Measurements from ENCODE around the gene CCL2. TPM values are rescaled to one million over a fixed set of nuclear protein-coding genes. Genes with fewer than 3 reads are reported as not detected.
"Not testable (repeated sequence)": the region's sequence is repeated elsewhere in the genome, so short reads cannot be mapped to it uniquely, and the experiment has no call there.

The CCL2 gene
- total and polyA plus RNA-seq, 2 donors (not counting 1 experiment from before 2014, with no cell fraction given) = 4.4 TPM; not detected in 1

DNA sequence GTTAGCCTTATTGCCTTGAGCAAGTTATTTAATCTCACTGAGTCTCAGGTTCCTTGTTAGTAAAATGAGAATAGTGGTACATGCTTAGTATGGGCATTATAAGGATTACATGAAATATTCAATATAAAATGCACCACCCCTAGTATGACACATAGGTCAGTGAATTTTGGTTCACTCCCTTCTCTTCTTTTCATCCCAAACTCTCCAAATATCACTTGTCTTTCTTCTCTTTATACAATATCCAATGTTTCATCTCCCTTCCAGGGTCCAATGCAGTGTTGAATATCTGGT is 28.4 kb upstream of the CCL2 start:
- no peaks in the 10 kb centered on the region for H3K36me3 ChIP-seq (replicated peaks in 1 of 2; ENCODE audit: control extremely low read depth in 1 of 2, control insufficient read depth in 1 of 2, extremely low read depth in 1 of 2, insufficient read depth in 2 of 2, low read length in 1 of 2)
- H3K4me3 ChIP-seq (ENCODE audit: control extremely low read depth in 1 of 5, extremely low read depth in 1 of 5, insufficient read depth in 1 of 5, low read depth in 2 of 5, low read length in 4 of 5) = no peak overlapping the region
- Mint-ChIP-seq H3K27ac (no peak overlapping the region), H3K27me3 (peaks cover 36% of the 10 kb centered on the region), H3K4me3 (no peak overlapping the region), H3K4me1 (peaks cover 10% of the 10 kb centered on the region), H3K9me3 (ENCODE audit: insufficient read depth) (peaks cover 3% of the 10 kb centered on the region)
- ATAC-seq (ENCODE audit: low read depth) (no peak), DNase-seq (no peak)
- no peak overlapping the region for H2AFZ ChIP-seq (ENCODE audit: insufficient read depth, low read depth, low read length, poor library complexity, severe bottlenecking)
- ChIA-PET POLR2A (no interaction called here), CTCF (no interaction called here)
- H3K9ac ChIP-seq (ENCODE audit: low read length) = no peak overlapping the region
- intact Hi-C loops (cut with micrococcal nuclease) = no loop called here
- H4K20me1 ChIP-seq (ENCODE audit: control insufficient read depth, insufficient read depth, low read length, poor library complexity, severe bottlenecking) = no peaks in the 10 kb centered on the region
- peaks cover 4% of the 10 kb centered on the region in 2 donors for H3K4me1 ChIP-seq (ENCODE audit: control insufficient read depth in 2 of 2, insufficient read depth in 2 of 2, low read length in 2 of 2)
- H3K79me2 ChIP-seq (ENCODE audit: control insufficient read depth, insufficient read depth, low read length) = no peaks in the 10 kb centered on the region
- TF ChIP-seq EZH2 (IDR thresholded peaks at IDR 0.05; ENCODE audit: borderline replicate concordance, insufficient read depth, low read depth, low read length, poor library complexity, severe bottlenecking) (no peak), CTCF (IDR thresholded peaks at IDR 0.05) (no peak)
- no peak overlapping the region for H3K4me2 ChIP-seq (replicated peaks; ENCODE audit: low read depth, low read length, poor library complexity, severe bottlenecking)
- H3K27me3 ChIP-seq (replicated peaks in 1 of 4; ENCODE audit: control extremely low read depth in 1 of 4, control insufficient read depth in 3 of 4, insufficient read depth in 4 of 4, low read length in 3 of 4) = peaks cover 0 to 4% (median 2%) of the 10 kb centered on the region in 4 experiments
- no peak overlapping the region for H3K27ac ChIP-seq (ENCODE audit: low read length in 2 of 2)
- peaks cover 0 to 5% (median 3%) of the 10 kb centered on the region in 3 donors for H3K9me3 ChIP-seq (ENCODE audit: control extremely low read depth in 1 of 3, control insufficient read depth in 2 of 3, insufficient read depth in 1 of 3, low read length in 2 of 3)

DNA sequence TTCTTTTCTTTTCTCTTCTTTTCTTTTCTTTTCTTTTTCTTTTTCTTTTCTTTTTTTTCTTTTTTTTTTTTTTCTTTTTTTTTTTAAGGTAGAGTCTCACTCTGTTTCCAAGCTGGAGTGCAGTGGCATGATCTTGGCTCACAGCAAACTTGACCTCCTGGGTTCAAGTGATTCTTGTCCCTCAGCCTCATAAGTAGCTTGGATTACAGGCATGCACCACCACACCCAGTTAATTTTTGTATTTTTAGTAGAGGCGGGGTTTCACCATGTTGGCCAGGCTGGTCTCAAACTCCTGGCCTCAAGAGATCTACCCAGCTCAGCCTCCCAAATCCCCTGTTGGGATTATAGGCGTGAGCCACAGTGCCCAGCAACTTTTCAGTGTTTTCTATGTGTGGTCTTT is 27.8 kb upstream of the CCL2 start:
- H3K79me2 ChIP-seq (ENCODE audit: control insufficient read depth, insufficient read depth, low read length); ATAC-seq (ENCODE audit: low read depth); H3K4me2 ChIP-seq (replicated peaks; ENCODE audit: low read depth, low read length, poor library complexity, severe bottlenecking); intact Hi-C loops (cut with micrococcal nuclease); H3K4me3 Mint-ChIP-seq; CTCF ChIA-PET; H3K9me3 Mint-ChIP-seq (ENCODE audit: insufficient read depth); H3K27me3 ChIP-seq (replicated peaks in 1 of 4; ENCODE audit: control extremely low read depth in 1 of 4, control insufficient read depth in 3 of 4, insufficient read depth in 4 of 4, low read length in 3 of 4); POLR2A ChIA-PET; H3K4me1 ChIP-seq (ENCODE audit: control insufficient read depth in 2 of 2, insufficient read depth in 2 of 2, low read length in 2 of 2); H3K27ac Mint-ChIP-seq; H3K27ac ChIP-seq (ENCODE audit: low read length in 2 of 2); H2AFZ ChIP-seq (ENCODE audit: insufficient read depth, low read depth, low read length, poor library complexity, severe bottlenecking); H3K9me3 ChIP-seq (ENCODE audit: control extremely low read depth in 1 of 3, control insufficient read depth in 2 of 3, insufficient read depth in 1 of 3, low read length in 2 of 3); H3K9ac ChIP-seq (ENCODE audit: low read length); H4K20me1 ChIP-seq (ENCODE audit: control insufficient read depth, insufficient read depth, low read length, poor library complexity, severe bottlenecking); H3K36me3 ChIP-seq (replicated peaks in 1 of 2; ENCODE audit: control extremely low read depth in 1 of 2, control insufficient read depth in 1 of 2, extremely low read depth in 1 of 2, insufficient read depth in 2 of 2, low read length in 1 of 2); DNase-seq; H3K4me3 ChIP-seq (ENCODE audit: control extremely low read depth in 1 of 5, extremely low read depth in 1 of 5, insufficient read depth in 1 of 5, low read depth in 2 of 5, low read length in 4 of 5): not testable (repeated sequence)
- WGBS (ENCODE audit: insufficient coverage) = no CpG with 5 or more reads among the region's 2 CpGs
- H3K4me1 Mint-ChIP-seq = peaks cover 10% of the 10 kb centered on the region
- H3K27me3 Mint-ChIP-seq = peaks cover 34% of the 10 kb centered on the region

Data from B cell (primary cell).